ENCODE measurements around the gene DNER.

DNA sequence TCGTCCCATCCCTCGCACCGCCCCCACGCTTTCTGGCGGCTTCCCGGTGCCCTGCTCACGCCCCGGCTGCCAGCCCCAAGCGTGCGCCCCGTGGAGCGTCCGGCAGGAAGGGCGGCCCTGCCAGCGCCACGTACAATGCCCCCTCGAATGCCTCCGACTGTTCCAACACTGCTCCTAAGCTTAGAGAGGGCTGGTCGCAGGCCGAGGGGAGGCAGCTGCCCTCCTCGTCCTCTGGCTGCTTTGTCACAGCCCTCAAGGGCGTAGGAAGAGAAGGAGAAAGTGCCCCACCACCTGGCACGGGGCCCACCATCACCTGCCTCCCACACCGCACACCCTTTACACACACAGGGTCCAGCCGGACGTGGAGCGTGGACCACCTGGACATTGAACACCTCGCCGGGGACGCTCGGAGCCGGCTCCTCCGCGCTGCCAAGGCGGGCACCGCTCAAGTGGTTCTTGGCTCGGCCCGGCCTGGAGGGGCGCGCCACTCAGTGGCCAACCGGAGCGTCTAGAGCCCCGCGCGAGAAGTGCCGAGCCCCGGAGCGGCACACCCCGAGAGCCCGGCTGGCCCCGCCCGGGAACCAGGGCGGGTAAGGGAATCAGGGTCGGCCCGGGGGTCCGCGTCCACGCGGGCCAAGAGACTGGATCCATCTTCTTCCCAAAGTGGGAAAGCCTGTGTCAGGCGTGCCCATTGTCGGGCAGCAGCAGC lies 830 bp downstream of the DNER start:
- TF ChIP-seq, protein P1, sequence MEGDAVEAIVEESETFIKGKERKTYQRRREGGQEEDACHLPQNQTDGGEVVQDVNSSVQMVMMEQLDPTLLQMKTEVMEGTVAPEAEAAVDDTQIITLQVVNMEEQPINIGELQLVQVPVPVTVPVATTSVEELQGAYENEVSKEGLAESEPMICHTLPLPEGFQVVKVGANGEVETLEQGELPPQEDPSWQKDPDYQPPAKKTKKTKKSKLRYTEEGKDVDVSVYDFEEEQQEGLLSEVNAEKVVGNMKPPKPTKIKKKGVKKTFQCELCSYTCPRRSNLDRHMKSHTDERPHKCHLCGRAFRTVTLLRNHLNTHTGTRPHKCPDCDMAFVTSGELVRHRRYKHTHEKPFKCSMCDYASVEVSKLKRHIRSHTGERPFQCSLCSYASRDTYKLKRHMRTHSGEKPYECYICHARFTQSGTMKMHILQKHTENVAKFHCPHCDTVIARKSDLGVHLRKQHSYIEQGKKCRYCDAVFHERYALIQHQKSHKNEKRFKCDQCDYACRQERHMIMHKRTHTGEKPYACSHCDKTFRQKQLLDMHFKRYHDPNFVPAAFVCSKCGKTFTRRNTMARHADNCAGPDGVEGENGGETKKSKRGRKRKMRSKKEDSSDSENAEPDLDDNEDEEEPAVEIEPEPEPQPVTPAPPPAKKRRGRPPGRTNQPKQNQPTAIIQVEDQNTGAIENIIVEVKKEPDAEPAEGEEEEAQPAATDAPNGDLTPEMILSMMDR (IDR thresholded peaks at IDR 0.05) = no peak
- TF ChIP-seq POLR2AphosphoS5 (IDR thresholded peaks at IDR 0.05) = no peak

Data from breast epithelium (tissue), 3 donors.